HEK293 (cell line): ENCODE measurements around the gene CNDP2.
A peak's percentile ranks its signal among the peaks of the same experiment; 100 is the strongest.

Experiments used
- HIC1 ChIP-seq: fragments of 450-650 bp; formaldehyde crosslinking; IDR thresholded peaks from 2 replicates; pipeline ENCODE4 v1.5.1; 2016; ENCODE audit warnings: missing biosample characterization, missing genetic modification characterization
- OSR2 ChIP-seq: fragments of 450-650 bp; formaldehyde crosslinking; IDR thresholded peaks from 2 replicates; pipeline ENCODE4 v1.5.1; 2016; ENCODE audit warnings: missing biosample characterization, missing genetic modification characterization
- PATZ1 ChIP-seq: fragments of 450-650 bp; formaldehyde crosslinking; IDR thresholded peaks from 2 replicates; pipeline ENCODE4 v1.5.1; 2016; ENCODE audit warnings: missing biosample characterization, missing genetic modification characterization
- PRDM1 ChIP-seq: fragments of 450-650 bp; formaldehyde crosslinking; IDR thresholded peaks from 2 replicates; pipeline ENCODE4; 2016; ENCODE audit warnings: missing biosample characterization, missing genetic modification characterization
- SCRT1 ChIP-seq: fragments of 450-650 bp; formaldehyde crosslinking; IDR thresholded peaks from 2 replicates; pipeline ENCODE4 v1.5.1; 2016; ENCODE audit warnings: missing biosample characterization, missing genetic modification characterization, borderline replicate concordance
- SETDB1 ChIP-seq: IDR thresholded peaks from one replicate; pipeline ENCODE4 v1.6.1; 2017; ENCODE audit warnings: mild to moderate bottlenecking, low read length, moderate library complexity, mixed read lengths; ENCODE audit not compliant: insufficient read length
- TRIM28 ChIP-seq: IDR thresholded peaks from 2 replicates; pipeline ENCODE4 v1.6.1; 2011; ENCODE audit warnings: low read length, control low read depth, borderline replicate concordance
- ZFP41 ChIP-seq: fragments of 450-650 bp; formaldehyde crosslinking; IDR thresholded peaks from 2 replicates; pipeline ENCODE4 v1.5.1; 2016; ENCODE audit warnings: missing biosample characterization, missing genetic modification characterization, borderline replicate concordance
- ZIC2 ChIP-seq: fragments of 450-650 bp; formaldehyde crosslinking; IDR thresholded peaks from 2 replicates; pipeline ENCODE4 v1.5.1; 2016; ENCODE audit warnings: missing biosample characterization, missing genetic modification characterization
- ZNF133 ChIP-seq: fragments of 450-650 bp; formaldehyde crosslinking; IDR thresholded peaks from 2 replicates; pipeline ENCODE4 v1.5.1; 2016; ENCODE audit warnings: missing biosample characterization, missing genetic modification characterization
- ZNF155 ChIP-seq: fragments of 450-650 bp; formaldehyde crosslinking; IDR thresholded peaks from 2 replicates; pipeline ENCODE4 v1.5.1; 2016; ENCODE audit warnings: missing biosample characterization, missing genetic modification characterization
- ZNF175 ChIP-seq: fragments of 450-650 bp; formaldehyde crosslinking; IDR thresholded peaks from 2 replicates; pipeline ENCODE4 v1.5.1; 2016; ENCODE audit warnings: missing biosample characterization, missing genetic modification characterization
- ZNF19 ChIP-seq: fragments of 450-650 bp; formaldehyde crosslinking; IDR thresholded peaks from 2 replicates; pipeline ENCODE4; 2016; ENCODE audit warnings: missing biosample characterization, missing genetic modification characterization, low read depth
- ZNF26 ChIP-seq: fragments of 450-650 bp; formaldehyde crosslinking; IDR thresholded peaks from 2 replicates; pipeline ENCODE4 v1.5.1; 2016; ENCODE audit warnings: missing biosample characterization, missing genetic modification characterization
- ZNF341 ChIP-seq: fragments of 450-650 bp; formaldehyde crosslinking; IDR thresholded peaks from 2 replicates; pipeline ENCODE4; 2016; ENCODE audit warnings: low read depth, missing biosample characterization, missing genetic modification characterization
- ZNF37A ChIP-seq: fragments of 450-650 bp; IDR thresholded peaks from 2 replicates; pipeline ENCODE4 v1.5.1; 2018; ENCODE audit warnings: missing biosample characterization, missing genetic modification characterization
- ZNF433 ChIP-seq: fragments of 450-650 bp; formaldehyde crosslinking; IDR thresholded peaks from 2 replicates; pipeline ENCODE4 v1.5.1; 2016; ENCODE audit warnings: missing biosample characterization, missing genetic modification characterization, low read depth
- ZNF488 ChIP-seq: fragments of 450-650 bp; formaldehyde crosslinking; IDR thresholded peaks from 2 replicates; pipeline ENCODE4 v1.5.1; 2016; ENCODE audit warnings: missing biosample characterization, missing genetic modification characterization
- ZNF548 ChIP-seq: fragments of 450-650 bp; formaldehyde crosslinking; IDR thresholded peaks from 2 replicates; pipeline ENCODE4 v1.5.1; 2016; ENCODE audit warnings: missing biosample characterization, missing genetic modification characterization
- ZNF621 ChIP-seq: fragments of 450-650 bp; formaldehyde crosslinking; IDR thresholded peaks from 2 replicates; pipeline ENCODE4 v1.5.1; 2017; ENCODE audit warnings: missing biosample characterization, missing genetic modification characterization
- ZNF626 ChIP-seq: fragments of 450-650 bp; sonication (Bioruptor Pico); formaldehyde crosslinking; IDR thresholded peaks from 2 replicates; pipeline ENCODE4 v1.5.1; 2018; ENCODE audit warnings: missing biosample characterization, missing genetic modification characterization, inconsistent platforms
- ZNF837 ChIP-seq: fragments of 450-650 bp; formaldehyde crosslinking; IDR thresholded peaks from 2 replicates; pipeline ENCODE4 v1.5.1; 2016; ENCODE audit warnings: missing biosample characterization, missing genetic modification characterization
- ZSCAN16 ChIP-seq: fragments of 450-650 bp; formaldehyde crosslinking; IDR thresholded peaks from 2 replicates; pipeline ENCODE4 v1.5.1; 2016; ENCODE audit warnings: missing biosample characterization, missing genetic modification characterization
- TF ChIP-seq, protein P1 (sequence below): fragments of 450-650 bp; formaldehyde crosslinking; IDR thresholded peaks from 2 replicates; pipeline ENCODE4 v1.5.1; 2016; ENCODE audit warnings: missing biosample characterization, missing genetic modification characterization, borderline replicate concordance
- TF ChIP-seq, protein P2 (sequence below): fragments of 450-650 bp; formaldehyde crosslinking; IDR thresholded peaks from 2 replicates; pipeline ENCODE4 v1.5.1; 2016; ENCODE audit warnings: missing biosample characterization, missing genetic modification characterization, borderline replicate concordance
- TF ChIP-seq, protein P3 (sequence below): fragments of 450-650 bp; formaldehyde crosslinking; IDR thresholded peaks from 2 replicates; pipeline ENCODE4 v1.5.1; 2017; ENCODE audit warnings: missing biosample characterization, missing genetic modification characterization

The CNDP2 gene

DNA sequence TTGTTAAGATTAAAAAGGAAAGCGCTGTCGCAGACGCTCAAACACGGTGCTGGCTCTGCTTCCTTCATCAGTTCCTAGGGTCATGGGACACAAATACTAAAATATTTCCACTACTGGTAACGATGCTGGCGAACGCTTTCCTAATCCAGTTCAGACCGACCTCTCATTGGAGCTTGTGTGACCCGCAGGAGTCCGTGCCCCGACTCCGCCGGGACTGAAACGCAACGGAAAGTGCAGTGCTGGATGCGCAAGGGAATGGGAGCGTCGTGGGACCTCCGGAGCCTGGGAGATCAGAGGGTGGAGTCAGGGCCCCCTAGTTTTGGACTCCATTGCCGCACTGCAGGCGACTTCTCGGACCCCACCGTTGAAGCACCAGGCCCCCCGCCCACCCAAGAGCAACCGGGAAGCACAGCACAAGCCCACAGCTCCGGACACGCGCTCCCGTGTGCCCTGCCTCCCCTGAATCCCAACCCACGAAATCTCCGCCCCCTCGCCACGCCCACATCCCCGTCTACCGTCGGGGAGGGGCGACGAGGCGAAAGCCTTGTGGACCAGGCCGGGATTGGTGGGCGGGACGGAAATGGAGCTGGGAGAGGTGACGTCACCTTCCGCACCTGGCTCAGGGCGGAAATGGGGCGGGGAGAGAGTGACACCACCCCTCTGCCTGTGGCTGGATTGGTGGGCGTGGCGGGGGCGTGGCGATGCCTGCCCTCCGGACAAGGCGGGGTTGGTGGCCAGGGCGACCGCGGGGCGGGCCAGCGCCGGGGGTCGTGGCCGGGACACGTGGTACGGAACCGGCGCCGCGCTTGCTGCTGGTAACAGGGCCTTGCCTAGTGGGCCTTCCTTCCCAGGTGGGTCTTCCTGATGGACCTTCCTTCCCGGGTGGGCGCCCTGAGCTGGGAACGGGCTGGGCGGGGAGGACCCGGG lies at the start of gene CNDP2 (continued):
- no peak for TF ChIP-seq ZNF155 (tag by site-specific recombination)
- TF ChIP-seq ZNF626 (tag by site-specific recombination), result no peak
- peak; percentile 66 for TF ChIP-seq PATZ1 (tag by site-specific recombination)
- 0 out of 2 replicates have a peak, but pooled peaks have one; percentile 35 for TF ChIP-seq HIC1 (tag by site-specific recombination)
- no peak for TF ChIP-seq ZNF488 (tag by site-specific recombination)
- no peak for TF ChIP-seq ZNF433 (tag by site-specific recombination)
- TF ChIP-seq ZNF175, result no peak
- no peak for TF ChIP-seq ZNF548 (tag by site-specific recombination)
- no peak for TF ChIP-seq ZSCAN16 (tag by site-specific recombination)
- TF ChIP-seq ZNF133 (tag by site-specific recombination), result no peak
- TF ChIP-seq, protein P1, sequence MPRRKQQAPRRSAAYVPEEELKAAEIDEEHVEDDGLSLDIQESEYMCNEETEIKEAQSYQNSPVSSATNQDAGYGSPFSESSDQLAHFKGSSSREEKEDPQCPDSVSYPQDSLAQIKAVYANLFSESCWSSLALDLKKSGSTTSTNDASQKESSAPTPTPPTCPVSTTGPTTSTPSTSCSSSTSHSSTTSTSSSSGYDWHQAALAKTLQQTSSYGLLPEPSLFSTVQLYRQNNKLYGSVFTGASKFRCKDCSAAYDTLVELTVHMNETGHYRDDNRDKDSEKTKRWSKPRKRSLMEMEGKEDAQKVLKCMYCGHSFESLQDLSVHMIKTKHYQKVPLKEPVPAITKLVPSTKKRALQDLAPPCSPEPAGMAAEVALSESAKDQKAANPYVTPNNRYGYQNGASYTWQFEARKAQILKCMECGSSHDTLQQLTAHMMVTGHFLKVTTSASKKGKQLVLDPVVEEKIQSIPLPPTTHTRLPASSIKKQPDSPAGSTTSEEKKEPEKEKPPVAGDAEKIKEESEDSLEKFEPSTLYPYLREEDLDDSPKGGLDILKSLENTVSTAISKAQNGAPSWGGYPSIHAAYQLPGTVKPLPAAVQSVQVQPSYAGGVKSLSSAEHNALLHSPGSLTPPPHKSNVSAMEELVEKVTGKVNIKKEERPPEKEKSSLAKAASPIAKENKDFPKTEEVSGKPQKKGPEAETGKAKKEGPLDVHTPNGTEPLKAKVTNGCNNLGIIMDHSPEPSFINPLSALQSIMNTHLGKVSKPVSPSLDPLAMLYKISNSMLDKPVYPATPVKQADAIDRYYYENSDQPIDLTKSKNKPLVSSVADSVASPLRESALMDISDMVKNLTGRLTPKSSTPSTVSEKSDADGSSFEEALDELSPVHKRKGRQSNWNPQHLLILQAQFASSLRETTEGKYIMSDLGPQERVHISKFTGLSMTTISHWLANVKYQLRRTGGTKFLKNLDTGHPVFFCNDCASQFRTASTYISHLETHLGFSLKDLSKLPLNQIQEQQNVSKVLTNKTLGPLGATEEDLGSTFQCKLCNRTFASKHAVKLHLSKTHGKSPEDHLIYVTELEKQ, result no peak
- TF ChIP-seq, protein P2, sequence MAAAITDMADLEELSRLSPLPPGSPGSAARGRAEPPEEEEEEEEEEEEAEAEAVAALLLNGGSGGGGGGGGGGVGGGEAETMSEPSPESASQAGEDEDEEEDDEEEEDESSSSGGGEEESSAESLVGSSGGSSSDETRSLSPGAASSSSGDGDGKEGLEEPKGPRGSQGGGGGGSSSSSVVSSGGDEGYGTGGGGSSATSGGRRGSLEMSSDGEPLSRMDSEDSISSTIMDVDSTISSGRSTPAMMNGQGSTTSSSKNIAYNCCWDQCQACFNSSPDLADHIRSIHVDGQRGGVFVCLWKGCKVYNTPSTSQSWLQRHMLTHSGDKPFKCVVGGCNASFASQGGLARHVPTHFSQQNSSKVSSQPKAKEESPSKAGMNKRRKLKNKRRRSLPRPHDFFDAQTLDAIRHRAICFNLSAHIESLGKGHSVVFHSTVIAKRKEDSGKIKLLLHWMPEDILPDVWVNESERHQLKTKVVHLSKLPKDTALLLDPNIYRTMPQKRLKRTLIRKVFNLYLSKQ (tag by site-specific recombination), result no peak
- no peak for TF ChIP-seq ZNF341 (tag by site-specific recombination)
- TF ChIP-seq SETDB1, result no peak
- TF ChIP-seq, protein P3, sequence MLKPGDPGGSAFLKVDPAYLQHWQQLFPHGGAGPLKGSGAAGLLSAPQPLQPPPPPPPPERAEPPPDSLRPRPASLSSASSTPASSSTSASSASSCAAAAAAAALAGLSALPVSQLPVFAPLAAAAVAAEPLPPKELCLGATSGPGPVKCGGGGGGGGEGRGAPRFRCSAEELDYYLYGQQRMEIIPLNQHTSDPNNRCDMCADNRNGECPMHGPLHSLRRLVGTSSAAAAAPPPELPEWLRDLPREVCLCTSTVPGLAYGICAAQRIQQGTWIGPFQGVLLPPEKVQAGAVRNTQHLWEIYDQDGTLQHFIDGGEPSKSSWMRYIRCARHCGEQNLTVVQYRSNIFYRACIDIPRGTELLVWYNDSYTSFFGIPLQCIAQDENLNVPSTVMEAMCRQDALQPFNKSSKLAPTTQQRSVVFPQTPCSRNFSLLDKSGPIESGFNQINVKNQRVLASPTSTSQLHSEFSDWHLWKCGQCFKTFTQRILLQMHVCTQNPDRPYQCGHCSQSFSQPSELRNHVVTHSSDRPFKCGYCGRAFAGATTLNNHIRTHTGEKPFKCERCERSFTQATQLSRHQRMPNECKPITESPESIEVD (tag by site-specific recombination), result no peak
- no peak for TF ChIP-seq ZFP41
- TF ChIP-seq SCRT1 (tag by site-specific recombination), result no peak
- no peak for TF ChIP-seq ZNF26 (tag by site-specific recombination)
- TF ChIP-seq ZNF19 (tag by site-specific recombination), result no peak
- no peak for TF ChIP-seq ZIC2
- TF ChIP-seq ZNF837, result no peak
- no peak for TF ChIP-seq ZNF621 (tag by site-specific recombination)
- no peak; the same call in none of the 2 replicates for TF ChIP-seq PRDM1
- no peak for TF ChIP-seq OSR2
- no peak for TF ChIP-seq ZNF37A (tag by site-specific recombination)
- TF ChIP-seq TRIM28, result no peak
